Activated naive CD8-positive, alpha-beta T cell treated with anti-CD3 and anti-CD28 coated beads, Interleukin-2, amount 50 U/mL, for 16 hours (primary cell): ENCODE measurements around the gene CNR2.
"Not testable (repeated sequence)": the region's sequence is repeated elsewhere in the genome, so short reads cannot be mapped to it uniquely, and the experiment has no call there.

ENCODE experiments used
- DNase-seq: peaks from one replicate; pipeline ENCODE4 v3.0.0-alpha.2; 2020; ENCODE audit warnings: low read depth, low spot score

CNR2 gene

GRCh38 chr1:23916209-23917131 is 3.3 kb upstream of the CNR2 start:
- peak; percentile 15 for DNase-seq

GRCh38 chr1:23915466-23915865 is 2.3 kb upstream of the CNR2 start:
- no peak for DNase-seq

GRCh38 chr1:23914921-23915320 is 1.8 kb upstream of the CNR2 start:
- no peak for DNase-seq

- no peak for DNase-seq
Observed at GRCh38 chr1:23911921-23912320, 1.2 kb downstream of the CNR2 start.

- no peak for DNase-seq
Observed at GRCh38 chr1:23910553-23911246, 2.5 kb downstream of the CNR2 start.

GRCh38 chr1:23910144-23910543 is 3.0 kb downstream of the CNR2 start:
- no peak for DNase-seq

- DNase-seq: no peak
Observed at GRCh38 chr1:23909412-23909811, 3.8 kb downstream of the CNR2 start.

- DNase-seq: no peak
Observed at GRCh38 chr1:23908453-23909341, 4.5 kb downstream of the CNR2 start.

GRCh38 chr1:23906731-23907130 is 6.4 kb downstream of the CNR2 start:
- no peak for DNase-seq

GRCh38 chr1:23905461-23906025 is 7.6 kb downstream of the CNR2 start:
- DNase-seq: no peak

GRCh38 chr1:23904748-23905357 is 8.3 kb downstream of the CNR2 start:
- DNase-seq: no peak

GRCh38 chr1:23903754-23904153 is 9.4 kb downstream of the CNR2 start:
- no peak for DNase-seq

- DNase-seq: no peak
Observed at GRCh38 chr1:23902321-23903278, 10.6 kb downstream of the CNR2 start.

- DNase-seq: not testable (repeated sequence)
Observed at GRCh38 chr1:23900017-23900416, 13.1 kb downstream of the CNR2 start.

- no peak for DNase-seq
Observed at GRCh38 chr1:23899070-23899469, 14.1 kb downstream of the CNR2 start.

- DNase-seq: no peak
Observed at GRCh38 chr1:23897083-23897482, 16.1 kb downstream of the CNR2 start.

GRCh38 chr1:23896491-23896890 is 16.7 kb downstream of the CNR2 start:
- DNase-seq: no peak

GRCh38 chr1:23895993-23896392 is 17.2 kb downstream of the CNR2 start:
- no peak for DNase-seq

GRCh38 chr1:23895082-23895481 is 18.1 kb downstream of the CNR2 start:
- no peak for DNase-seq

GRCh38 chr1:23889074-23889473 is 24.1 kb downstream of the CNR2 start:
- DNase-seq: no peak
